Left lobe of liver (tissue), 2 donors: ENCODE data around the gene TRIM62. TPM values are rescaled to one million over a fixed set of nuclear protein-coding genes. Genes with fewer than 3 reads are reported as not detected.
"Not testable (repeated sequence)": the region's sequence is repeated elsewhere in the genome, so short reads cannot be mapped to it uniquely, and the experiment has no call there.

Experiments used
- ATAC-seq: fragments of 200-7000 bp; cut with Tn5 transposase; one replicate; pipeline ENCODE4 v1.9.1; 2020; ENCODE audit warnings: mild to moderate bottlenecking, moderate library complexity
- DNase-seq: peaks from one replicate; pipeline ENCODE4 v3.0.0-alpha.2; 2020; ENCODE audit warnings: low spot score
- total RNA-seq: library from RNA; stranded (reverse); gene quantifications from one replicate; pipeline ENCODE4 v1.2.1, GENCODE V29; 2021
- donor health status: DM: no; HTN: no; CAD: no; lungs with moderate emphysema.
- donor health status: DM: no; HTN: yes; CAD: no.

TRIM62 gene
- total RNA-seq, 1 donor from 2014 or later: 1.4 TPM

- no peak for DNase-seq
- no peak for ATAC-seq
Observed at GRCh38 chr1:33140153-33141149, 41.4 kb downstream of the TRIM62 start.

- ATAC-seq: peak; percentile 13
Observed at GRCh38 chr1:33137800-33138199, 44.0 kb downstream of the TRIM62 start.

DNA sequence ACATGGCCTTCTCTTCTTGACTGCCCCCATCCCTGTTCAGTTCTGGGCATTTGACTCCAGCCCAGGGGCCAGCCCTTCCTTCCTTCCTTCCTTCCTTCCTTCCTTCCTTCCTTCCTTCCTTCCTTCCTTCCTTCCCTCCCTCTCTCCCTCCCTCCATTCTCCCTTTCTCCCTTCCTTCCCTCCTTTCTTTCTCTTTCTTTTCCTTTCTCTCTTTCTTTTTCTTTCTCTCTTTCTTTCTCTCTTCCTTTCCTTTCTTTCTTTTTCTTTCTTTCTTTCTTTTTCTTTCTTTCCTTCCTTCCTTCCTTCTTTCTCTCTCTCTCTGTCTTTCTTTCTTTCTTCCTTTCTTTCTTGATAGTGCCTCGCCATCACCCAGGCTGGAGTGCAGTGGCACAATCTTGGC, 45.8 kb downstream of the TRIM62 start:
- ATAC-seq, DNase-seq: not testable (repeated sequence)

More at GRCh38 chr1:33137800-33138199, 44.0 kb downstream of the TRIM62 start:
- no peak for DNase-seq

GRCh38 chr1:33133478-33134105, 48.3 kb downstream of the TRIM62 start:
- ATAC-seq (no peak), DNase-seq (no peak)

DNA sequence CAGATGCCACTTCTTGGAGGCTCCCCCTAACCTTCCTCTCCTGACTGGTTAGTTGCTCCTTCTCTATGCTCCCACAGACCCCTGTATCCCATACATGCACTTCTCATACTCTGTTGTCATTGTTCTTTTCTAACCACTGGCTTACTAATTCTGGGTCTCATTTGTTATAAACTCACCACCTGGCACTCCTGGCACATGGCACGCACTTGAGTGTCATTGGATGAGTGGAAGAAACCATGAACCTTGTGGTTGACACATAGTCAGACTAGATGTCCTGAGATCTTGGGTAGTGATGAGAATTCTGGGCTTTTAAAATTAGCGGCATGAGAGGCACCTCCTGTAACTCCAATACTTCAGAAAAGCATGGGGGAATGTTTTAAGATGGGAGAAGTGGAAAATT, 49.3 kb downstream of the TRIM62 start:
- no peak for DNase-seq
- ATAC-seq: no peak

DNA sequence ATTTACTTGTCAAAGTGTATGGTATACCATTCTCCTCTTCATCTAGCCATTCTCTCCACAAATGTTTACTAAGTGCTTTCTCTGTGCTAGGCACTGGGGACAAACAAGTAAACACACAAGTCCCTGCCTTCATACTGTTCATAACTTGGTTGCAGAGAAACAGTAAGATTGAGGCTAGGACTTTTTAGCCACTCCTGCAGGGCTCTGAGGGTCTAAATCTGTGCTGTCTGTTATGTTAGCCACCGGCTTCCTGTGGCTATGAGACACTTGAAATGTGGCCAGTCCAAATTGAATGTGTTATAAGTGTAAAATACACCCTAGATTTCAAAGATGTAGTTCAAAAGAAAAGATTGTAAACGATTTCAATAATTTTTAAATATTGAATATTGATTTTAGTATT, 50.7 kb downstream of the TRIM62 start:
- peak; percentile 7 for DNase-seq
- no peak for ATAC-seq

DNA sequence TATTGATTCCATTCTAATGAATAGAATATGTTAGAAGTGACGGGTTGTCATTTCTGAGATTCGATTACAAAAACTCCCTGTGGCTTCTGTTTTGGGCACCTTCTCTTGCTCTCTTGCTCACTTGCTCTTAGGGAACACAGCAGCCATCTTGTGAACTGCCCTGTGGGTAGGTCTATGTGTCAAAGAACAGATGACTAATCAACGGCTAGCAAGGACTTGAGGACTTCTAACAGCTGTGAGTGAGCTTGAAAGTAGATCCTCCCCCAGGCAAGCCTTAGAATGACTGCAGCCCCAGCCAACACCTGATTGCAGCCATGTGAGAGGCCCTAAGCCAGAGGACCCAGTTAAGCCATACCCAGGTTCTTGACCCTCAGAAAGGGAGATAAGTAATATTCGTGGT, 51.5 kb downstream of the TRIM62 start:
- ATAC-seq: no peak

DNA sequence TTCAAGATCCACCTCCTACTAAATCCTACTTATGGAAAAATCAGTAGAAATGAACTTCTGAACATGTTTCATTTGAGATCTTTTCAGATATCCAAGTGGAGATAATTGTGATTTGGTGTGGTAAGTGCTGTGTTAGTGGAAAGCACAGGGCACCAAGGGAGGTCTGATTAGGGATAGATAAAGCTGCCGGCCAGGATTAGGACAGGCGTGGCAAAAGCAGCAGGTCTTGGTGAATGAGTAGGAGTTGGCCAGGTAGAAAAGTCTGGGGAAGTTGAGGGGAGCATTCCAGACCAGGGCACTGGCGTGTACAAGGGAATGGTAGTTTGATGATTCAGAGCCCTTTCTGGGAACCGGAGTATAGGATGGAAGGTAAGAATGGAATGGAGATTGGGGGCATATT, 53.1 kb downstream of the TRIM62 start:
- peak; percentile 18 for DNase-seq
- no peak for ATAC-seq

More for the DNA sequence above, 51.5 kb downstream of the TRIM62 start:
- peak; percentile 21 for DNase-seq

GRCh38 chr1:33127001-33127823, 54.6 kb downstream of the TRIM62 start:
- DNase-seq (peak; percentile 100), ATAC-seq (peak; percentile 98)

- DNase-seq: no peak
- no peak for ATAC-seq
Observed at GRCh38 chr1:33126411-33127000, 55.3 kb downstream of the TRIM62 start.

- DNase-seq: not testable (repeated sequence)
Observed at GRCh38 chr1:33124647-33125046, 57.2 kb downstream of the TRIM62 start.

DNA sequence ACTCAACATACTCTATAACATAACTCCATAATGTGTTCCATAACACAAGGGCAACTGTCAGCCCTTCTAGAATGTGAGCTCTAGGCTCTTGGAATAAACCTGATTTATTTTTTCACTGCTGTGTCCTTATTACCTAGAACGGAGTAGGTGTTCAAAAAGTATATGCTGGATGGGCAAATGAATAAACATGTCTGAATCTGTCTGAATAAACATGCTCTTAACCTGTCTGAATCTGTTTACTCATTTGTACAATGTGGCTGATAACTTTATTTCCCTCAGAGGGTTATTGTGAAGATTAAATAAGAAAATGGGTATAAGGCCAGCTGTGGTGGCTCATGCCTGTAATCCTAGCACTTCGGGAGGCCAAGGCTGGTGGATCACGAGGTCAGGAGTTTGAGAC, 58.6 kb downstream of the TRIM62 start:
- ATAC-seq (no peak), DNase-seq (no peak)

More at GRCh38 chr1:33124647-33125046, 57.2 kb downstream of the TRIM62 start:
- ATAC-seq: not testable (repeated sequence)

DNA sequence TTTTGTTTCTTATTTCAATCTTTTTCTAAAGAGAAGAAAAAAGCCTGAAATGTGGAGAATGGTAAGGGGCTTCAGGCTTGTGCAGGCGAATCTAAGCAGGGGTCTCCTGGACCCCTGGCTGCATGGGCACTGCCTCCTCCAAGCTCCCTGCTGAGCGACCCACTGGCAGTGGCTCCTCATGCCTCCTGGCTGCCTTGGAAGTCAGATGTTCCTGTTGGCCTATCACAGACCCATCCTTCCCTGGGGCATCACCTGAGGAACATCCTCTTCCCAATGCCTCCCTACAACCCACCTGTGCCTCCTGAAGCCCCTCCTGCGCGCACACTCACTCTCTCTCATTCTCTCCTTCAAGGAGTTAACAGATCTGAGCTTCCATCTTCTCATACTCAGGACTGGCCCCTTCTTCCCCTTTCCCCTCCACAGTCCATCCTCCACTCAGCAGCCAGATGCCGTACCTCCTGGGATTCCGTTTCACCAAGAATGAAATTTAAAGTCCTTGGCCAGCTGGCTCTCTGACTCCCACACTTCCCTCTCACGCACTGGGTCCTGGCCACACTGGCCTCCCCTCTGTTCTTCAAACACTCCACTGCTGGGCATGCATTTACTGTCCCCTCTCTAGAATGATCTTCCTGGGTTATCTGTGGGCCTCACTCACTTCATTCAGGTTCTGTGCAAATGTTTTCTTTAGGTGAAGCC, 59.2 kb downstream of the TRIM62 start:
- no peak for DNase-seq
- no peak for ATAC-seq

- DNase-seq (no peak), ATAC-seq (no peak)
Observed at GRCh38 chr1:33121728-33122127, 60.1 kb downstream of the TRIM62 start.

GRCh38 chr1:33120436-33121231, 61.2 kb downstream of the TRIM62 start:
- no peak for DNase-seq
- ATAC-seq: no peak

GRCh38 chr1:33119532-33120217, 62.2 kb downstream of the TRIM62 start:
- ATAC-seq: no peak
- no peak for DNase-seq

GRCh38 chr1:33119050-33119449, 62.8 kb downstream of the TRIM62 start:
- DNase-seq (no peak), ATAC-seq (no peak)

DNA sequence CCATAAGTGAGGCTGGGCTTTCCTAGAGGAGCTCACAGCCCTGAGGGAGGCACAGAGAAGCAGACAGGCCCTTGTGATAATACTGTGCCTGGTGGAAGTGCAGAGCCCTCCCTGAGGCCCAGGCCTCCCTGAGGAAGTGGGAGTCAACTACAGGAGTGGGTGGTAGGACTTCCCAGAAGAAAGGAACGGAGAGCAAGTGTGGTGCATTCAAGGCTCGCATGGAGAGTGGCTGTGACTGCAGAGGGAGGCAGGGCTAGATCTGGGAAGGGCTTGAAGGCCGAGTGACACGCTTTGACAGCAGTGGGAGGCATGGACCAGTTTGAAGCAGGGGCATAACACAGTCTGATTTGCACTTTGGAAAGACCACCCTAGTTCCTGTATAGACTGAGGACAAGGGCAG, 63.6 kb downstream of the TRIM62 start:
- ATAC-seq (no peak), DNase-seq (no peak)
